Stomach (tissue), 9 donors: ENCODE measurements around the gene COG4. TPM values are rescaled to one million over a fixed set of nuclear protein-coding genes. Genes with fewer than 3 reads are reported as not detected.

Source experiments
- DNase-seq, 2 donors: peaks; one replicate each; pipeline versions ENCODE4 v3.0.0 to v3.0.0-alpha.2; 2013 to 2019
- H3K27ac ChIP-seq, 5 donors: fragments of 200-600 bp in 4 of 5; sonication (generic) in 4 of 5; one replicate each; pipeline ENCODE4 v1.5.1; 2013 to 2019; ENCODE audit warnings: mild to moderate bottlenecking in 1 of 5, moderate library complexity in 1 of 5
- H3K27me3 ChIP-seq, 3 donors: fragments of 200-600 bp; sonication (generic); one replicate each; pipeline ENCODE4 v1.5.1; 2017 to 2019; ENCODE audit warnings: mixed run types in 1 of 3
- H3K36me3 ChIP-seq, 4 donors: fragments of 200-600 bp; sonication (generic); 1 replicate in 3 of 4; 2 replicates in 1 of 4; pipeline ENCODE4 v1.5.1; 2016 to 2019
- H3K4me1 ChIP-seq, 4 donors: fragments of 200-600 bp; sonication (generic); one replicate each; pipeline ENCODE4 v1.5.1; 2016 to 2019
- H3K4me3 ChIP-seq, 4 donors: fragments of 200-600 bp; sonication (generic) in 3 of 4; one replicate each; pipeline ENCODE4 v1.5.1; 2016 to 2019; ENCODE audit warnings: mild to moderate bottlenecking in 1 of 4
- H3K9me3 ChIP-seq, 4 donors: fragments of 200-600 bp; sonication (generic); one replicate each; pipeline ENCODE4 v1.5.1; 2016 to 2019
- CTCF ChIP-seq, 7 experiments: fragments of 450-650 bp in 4 of 7; fragments of 200-600 bp in 3 of 7; sonication (generic) in 3 of 7; IDR thresholded peaks; one replicate each; pipeline ENCODE4 v1.5.1; 2016 to 2019; ENCODE audit warnings: antibody characterized with exemption in 7 of 7, control low read depth in 2 of 7, mild to moderate bottlenecking in 1 of 7
- EP300 ChIP-seq: sonication (generic); formaldehyde crosslinking; IDR thresholded peaks from one replicate; pipeline ENCODE4 v1.6.1; 2017; ENCODE audit warnings: antibody characterized with exemption
- POLR2A ChIP-seq, 4 donors: fragments of 450-650 bp; IDR thresholded peaks; one replicate each; pipeline ENCODE4 v1.6.1; 2016; ENCODE audit warnings: antibody characterized with exemption in 4 of 4, control low read depth in 2 of 4, mild to moderate bottlenecking in 1 of 4, moderate library complexity in 1 of 4
- POLR2AphosphoS5 ChIP-seq, 3 donors: sonication (generic); formaldehyde crosslinking; IDR thresholded peaks; one replicate each; pipeline ENCODE4 v1.6.1; 2016; ENCODE audit warnings: antibody characterized with exemption in 3 of 3
- WGBS, 5 donors: extraction: QIAGEN DNeasy Blood & Tissue Kit in 3 of 5; methylation state at CpG; one replicate each; pipeline versions ENCODE4 v1.1.5 to v1.1.7; 2013 to 2018; 5-methylcytosine and 5-hydroxymethylcytosine counted together
- intact Hi-C: fragments of 100-400 bp; cut with DNase I; formaldehyde crosslinking; loops from one replicate; pipeline ENCODE4 v1.15.1; 2023; ENCODE audit warnings: low total_unique reads
- polyA plus RNA-seq, 3 donors: library from polyadenylated mRNA; stranded (reverse); fragments of 200-250 nt; gene quantifications; one replicate each; pipeline ENCODE4 v1.2.3, GENCODE V29; 2013
- total RNA-seq, 5 donors: library from RNA; depleted of rRNA; stranded (reverse); fragments of >200 nt; gene quantifications; one replicate each; pipeline versions ENCODE4 v1.1.0 to v1.2.3, GENCODE V29; 2014 to 2016
- donor health status: healthy with polysubstance abuse.
- donor health status: Bipolar disorder and iron deficiency.
- donor health status: healthy.

COG4 gene
- total and polyA plus RNA-seq, 8 donors = 10.7 to 127 (median 37.4) TPM

GRCh38 chr16:70457446-70458166, 65.7 kb downstream of the COG4 start:
- WGBS, 5 donors = 82 to 93% (median 89%) methylated on average over 5 of the region's 5 CpGs
- DNase-seq = no peak
- Histone ChIP-seq H3K36me3 (peaks cover 0 to 6% (median 3%) of the 10 kb centered on the region in 4 donors), H3K4me1 (peaks cover 14 to 38% (median 30%) of the 10 kb centered on the region in 4 donors), H3K4me3 (no peak overlapping the region), H3K9me3 (no peaks in the 10 kb centered on the region), H3K27ac (no peak overlapping the region), H3K27me3 (no peaks in the 10 kb centered on the region)
- TF ChIP-seq POLR2AphosphoS5 (IDR thresholded peaks at IDR 0.05) = no peak
- no peak for TF ChIP-seq CTCF (IDR thresholded peaks at IDR 0.05)
- TF ChIP-seq EP300 = no peak
- TF ChIP-seq POLR2A (IDR thresholded peaks at IDR 0.05) = no peak
- intact Hi-C loops = no loop called here

- H3K9me3 ChIP-seq = no peaks in the 10 kb centered on the region
- H3K27me3 ChIP-seq = peaks cover 0 to 3% (median 0%) of the 10 kb centered on the region in 3 donors
- no peaks in the 10 kb centered on the region for H3K36me3 ChIP-seq
- peak overlapping the region in 2 of 4 donors; percentile 81 to 99 for H3K4me3 ChIP-seq
- WGBS, 5 donors = 84 to 90% (median 87%) methylated on average over 7 of the region's 7 CpGs
- peaks cover 14 to 33% (median 28%) of the 10 kb centered on the region in 4 donors for H3K4me1 ChIP-seq
- DNase-seq = no peak
- intact Hi-C loops = no loop called here
- TF ChIP-seq EP300 (no peak), POLR2A (IDR thresholded peaks at IDR 0.05) (no peak), POLR2AphosphoS5 (IDR thresholded peaks at IDR 0.05) (no peak), CTCF (IDR thresholded peaks at IDR 0.05) (no peak)
- H3K27ac ChIP-seq = no peak overlapping the region
Observed at GRCh38 chr16:70455910-70456309, 67.4 kb downstream of the COG4 start.

- intact Hi-C loops = no loop called here
- TF ChIP-seq CTCF (IDR thresholded peaks at IDR 0.05) = peak in 1 of 7 experiments; percentile 7
- TF ChIP-seq POLR2A (IDR thresholded peaks at IDR 0.05) = no peak
- peak in 2 of 3 donors; percentile 50 to 65 for TF ChIP-seq POLR2AphosphoS5 (IDR thresholded peaks at IDR 0.05)
- H3K9me3 ChIP-seq = no peaks in the 10 kb centered on the region
- peaks cover 14 to 33% (median 27%) of the 10 kb centered on the region in 4 donors for H3K4me1 ChIP-seq
- H3K36me3 ChIP-seq = no peaks in the 10 kb centered on the region
- peak within 1 kb of the TSS; percentile 81 to 99 (median 93) for H3K4me3 ChIP-seq
- H3K27ac ChIP-seq = peak within 1 kb of the TSS; percentile 91 to 97 (median 96)
- DNase-seq = peak; percentile 64 to 90
- peaks cover 0 to 9% (median 0%) of the 10 kb centered on the region in 3 donors for H3K27me3 ChIP-seq
- 0 to 1% (median 0%) methylated on average over 12 to 67 of the region's 67 CpGs for WGBS, 5 donors
Observed at GRCh38 chr16:70454222-70455034, 68.9 kb downstream of the COG4 start, which contains the start of gene FCSK. FCSK (plus strand) TSS chr16:70454595; CDS start chr16:70463191, 8,596 bp downstream.

GRCh38 chr16:70453892-70454221, 69.5 kb downstream of the COG4 start:
- 0 to 1% (median 0%) methylated on average over 8 of the region's 8 CpGs for WGBS, 5 donors
- Histone ChIP-seq H3K27ac (peak overlapping the region in 4 of 5 donors; percentile 91 to 97 (median 96)), H3K9me3 (no peaks in the 10 kb centered on the region), H3K4me1 (peaks cover 14 to 33% (median 27%) of the 10 kb centered on the region in 4 donors), H3K27me3 (peaks cover 0 to 9% (median 0%) of the 10 kb centered on the region in 3 donors), H3K4me3 (peak overlapping the region; percentile 81 to 99 (median 93)), H3K36me3 (no peaks in the 10 kb centered on the region)
- no peak for DNase-seq
- intact Hi-C loops = no loop called here
- TF ChIP-seq POLR2A (IDR thresholded peaks at IDR 0.05) (no peak), CTCF (IDR thresholded peaks at IDR 0.05) (no peak), EP300 (no peak), POLR2AphosphoS5 (IDR thresholded peaks at IDR 0.05) (no peak)
